ENCODE data around the gene MAP3K5. TPM values are rescaled to one million over a fixed set of nuclear protein-coding genes. Genes with fewer than 3 reads are reported as not detected.
"Not testable (repeated sequence)": the region's sequence is repeated elsewhere in the genome, so short reads cannot be mapped to it uniquely, and the experiment has no call there.

MAP3K5 gene
- total RNA-seq, 1 experiment from 2014 or later = 2.1 TPM

DNA sequence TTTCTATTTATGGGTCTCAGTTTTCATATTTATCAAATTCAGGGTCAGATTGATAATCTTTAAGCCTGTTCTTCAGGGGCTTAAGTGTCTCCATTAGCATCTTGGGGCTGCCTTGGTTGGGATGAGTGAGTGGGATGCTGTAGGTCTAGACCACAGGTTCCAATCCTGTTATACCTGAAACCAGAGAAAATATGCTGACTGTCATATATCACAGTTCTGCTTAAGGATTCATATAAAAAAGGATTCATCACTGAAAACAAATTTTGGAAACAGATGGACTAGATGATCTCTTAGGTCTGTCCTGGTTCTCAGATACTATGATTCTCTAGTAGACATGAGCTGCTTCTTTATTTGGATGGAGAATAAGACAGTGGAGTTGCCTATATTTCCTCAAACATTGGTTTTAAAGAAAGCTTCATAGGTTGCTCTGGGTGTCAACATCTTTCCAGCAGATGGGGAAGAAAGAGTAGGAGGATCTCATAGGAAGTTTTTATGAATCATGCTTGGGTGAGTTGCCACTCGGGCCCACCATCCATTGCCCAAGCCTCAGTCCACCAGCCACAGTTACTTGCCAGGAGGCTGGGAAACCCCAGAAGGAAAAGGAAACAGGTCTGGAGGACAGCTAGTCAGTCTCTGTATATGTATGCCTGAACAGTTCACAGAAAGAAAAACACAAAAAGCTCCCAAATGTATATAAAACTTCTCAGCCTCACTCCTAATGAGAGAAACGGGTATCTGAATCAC is 199.2 kb downstream of the MAP3K5 start:
- TF ChIP-seq, protein P1, sequence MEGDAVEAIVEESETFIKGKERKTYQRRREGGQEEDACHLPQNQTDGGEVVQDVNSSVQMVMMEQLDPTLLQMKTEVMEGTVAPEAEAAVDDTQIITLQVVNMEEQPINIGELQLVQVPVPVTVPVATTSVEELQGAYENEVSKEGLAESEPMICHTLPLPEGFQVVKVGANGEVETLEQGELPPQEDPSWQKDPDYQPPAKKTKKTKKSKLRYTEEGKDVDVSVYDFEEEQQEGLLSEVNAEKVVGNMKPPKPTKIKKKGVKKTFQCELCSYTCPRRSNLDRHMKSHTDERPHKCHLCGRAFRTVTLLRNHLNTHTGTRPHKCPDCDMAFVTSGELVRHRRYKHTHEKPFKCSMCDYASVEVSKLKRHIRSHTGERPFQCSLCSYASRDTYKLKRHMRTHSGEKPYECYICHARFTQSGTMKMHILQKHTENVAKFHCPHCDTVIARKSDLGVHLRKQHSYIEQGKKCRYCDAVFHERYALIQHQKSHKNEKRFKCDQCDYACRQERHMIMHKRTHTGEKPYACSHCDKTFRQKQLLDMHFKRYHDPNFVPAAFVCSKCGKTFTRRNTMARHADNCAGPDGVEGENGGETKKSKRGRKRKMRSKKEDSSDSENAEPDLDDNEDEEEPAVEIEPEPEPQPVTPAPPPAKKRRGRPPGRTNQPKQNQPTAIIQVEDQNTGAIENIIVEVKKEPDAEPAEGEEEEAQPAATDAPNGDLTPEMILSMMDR (IDR thresholded peaks at IDR 0.05; ENCODE audit: insufficient read depth in 1 of 2, low read depth in 1 of 2, low read length in 1 of 2, severe bottlenecking in 1 of 2, unreplicated experiment in 1 of 2) = no peak
- H3K4me1 Mint-ChIP-seq (ENCODE audit: low read depth, unreplicated experiment) = no peaks in the 10 kb centered on the region
- intact Hi-C loops (cut with micrococcal nuclease; ENCODE audit: unreplicated experiment) = no loop called here
- Histone ChIP-seq H3K4me3 (ENCODE audit: low read depth, low read length) (no peak overlapping the region), H3K4me1 (no peaks in the 10 kb centered on the region), H3K36me3 (ENCODE audit: control insufficient read depth, insufficient read depth, low read length) (no peaks in the 10 kb centered on the region), H3K9me3 (no peaks in the 10 kb centered on the region), H3K27me3 (replicated peaks; ENCODE audit: control insufficient read depth, insufficient read depth, low read length) (no peaks in the 10 kb centered on the region)
- peaks cover 4% of the 10 kb centered on the region for H3K36me3 Mint-ChIP-seq (ENCODE audit: insufficient read depth, unreplicated experiment)
- H3K27ac Mint-ChIP-seq (ENCODE audit: unreplicated experiment) = no peak overlapping the region
- CTCF ChIA-PET = interaction anchor here (0.7 kb wide), 1 partner anchor 52 kb away, joined by 4 read pairs; no protein-coding TSS in a partner anchor
- no peaks in the 10 kb centered on the region for H3K9me3 Mint-ChIP-seq (ENCODE audit: unreplicated experiment)
- BruUV-seq (replicated peaks) = no TSS peak
- DNase-seq = no peak
- POLR2A ChIA-PET = no interaction called here
- no peaks in the 10 kb centered on the region for H3K27me3 Mint-ChIP-seq (ENCODE audit: insufficient read depth, unreplicated experiment)
- H3K4me3 Mint-ChIP-seq (ENCODE audit: unreplicated experiment) = no peak overlapping the region

DNA sequence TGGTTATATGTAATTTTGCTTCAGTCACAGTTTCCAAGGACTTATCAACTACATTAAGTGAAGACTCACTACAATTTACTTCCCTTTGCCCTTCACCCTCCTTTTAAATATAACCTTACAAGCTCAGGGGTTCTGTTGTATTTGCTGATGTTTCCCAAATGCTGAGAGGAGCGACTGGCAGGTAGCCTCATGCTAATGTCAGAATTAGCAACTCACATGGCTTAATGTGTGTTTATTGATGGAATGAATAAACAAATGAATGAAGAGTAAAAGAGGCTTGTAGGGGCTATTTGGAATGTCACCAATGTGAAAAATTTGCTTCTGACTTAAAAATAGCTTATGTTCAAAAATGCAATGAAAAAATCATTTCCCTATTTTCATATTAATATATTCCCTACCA is 200.7 kb downstream of the MAP3K5 start:
- no peak overlapping the region for H3K4me3 ChIP-seq (ENCODE audit: low read depth, low read length)
- intact Hi-C loops (cut with micrococcal nuclease; ENCODE audit: unreplicated experiment) = no loop called here
- no peaks in the 10 kb centered on the region for H3K36me3 ChIP-seq (ENCODE audit: control insufficient read depth, insufficient read depth, low read length)
- no peaks in the 10 kb centered on the region for H3K27me3 Mint-ChIP-seq (ENCODE audit: insufficient read depth, unreplicated experiment)
- TF ChIP-seq, protein P1 (IDR thresholded peaks at IDR 0.05; ENCODE audit: insufficient read depth in 1 of 2, low read depth in 1 of 2, low read length in 1 of 2, severe bottlenecking in 1 of 2, unreplicated experiment in 1 of 2) = no peak
- H3K4me3 Mint-ChIP-seq (ENCODE audit: unreplicated experiment) = no peak overlapping the region
- no peaks in the 10 kb centered on the region for H3K4me1 Mint-ChIP-seq (ENCODE audit: low read depth, unreplicated experiment)
- POLR2A ChIA-PET = no interaction called here
- H3K27ac Mint-ChIP-seq (ENCODE audit: unreplicated experiment) = no peak overlapping the region
- H3K9me3 ChIP-seq = no peaks in the 10 kb centered on the region
- H3K4me1 ChIP-seq = no peaks in the 10 kb centered on the region
- no TSS peak for BruUV-seq (replicated peaks)
- H3K36me3 Mint-ChIP-seq (ENCODE audit: insufficient read depth, unreplicated experiment) = peaks cover 4% of the 10 kb centered on the region
- H3K9me3 Mint-ChIP-seq (ENCODE audit: unreplicated experiment) = no peaks in the 10 kb centered on the region
- no peak for DNase-seq
- CTCF ChIA-PET = no interaction called here
- no peaks in the 10 kb centered on the region for H3K27me3 ChIP-seq (replicated peaks; ENCODE audit: control insufficient read depth, insufficient read depth, low read length)

DNA sequence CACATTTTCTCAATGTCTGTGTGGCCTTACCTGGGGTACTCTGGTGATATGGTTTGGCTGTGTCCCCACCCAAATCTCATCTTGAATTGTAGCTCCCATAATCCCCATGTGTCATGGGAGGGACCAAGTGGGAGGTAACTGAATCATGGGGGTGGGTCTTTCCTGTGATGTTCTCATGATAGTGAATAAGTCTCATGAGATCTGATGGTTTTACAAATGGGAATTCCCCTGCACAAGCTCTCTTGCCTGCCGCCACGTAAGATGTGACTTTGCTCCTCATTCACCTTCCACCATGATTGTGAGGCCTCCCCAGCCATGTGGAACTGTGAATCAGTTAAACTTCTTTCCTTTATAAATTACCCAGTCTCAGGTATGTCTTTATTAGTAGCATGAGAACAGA is 201.4 kb downstream of the MAP3K5 start:
- H3K9me3 Mint-ChIP-seq (ENCODE audit: unreplicated experiment); H3K36me3 ChIP-seq (ENCODE audit: control insufficient read depth, insufficient read depth, low read length); H3K9me3 ChIP-seq; H3K4me1 ChIP-seq; H3K27me3 Mint-ChIP-seq (ENCODE audit: insufficient read depth, unreplicated experiment); H3K36me3 Mint-ChIP-seq (ENCODE audit: insufficient read depth, unreplicated experiment); BruUV-seq (replicated peaks); POLR2A ChIA-PET; CTCF ChIA-PET; DNase-seq; intact Hi-C loops (cut with micrococcal nuclease; ENCODE audit: unreplicated experiment); H3K27me3 ChIP-seq (replicated peaks; ENCODE audit: control insufficient read depth, insufficient read depth, low read length); H3K4me3 Mint-ChIP-seq (ENCODE audit: unreplicated experiment); H3K27ac Mint-ChIP-seq (ENCODE audit: unreplicated experiment); H3K4me1 Mint-ChIP-seq (ENCODE audit: low read depth, unreplicated experiment); H3K4me3 ChIP-seq (ENCODE audit: low read depth, low read length): not testable (repeated sequence)
